ENCODE measurements around the gene LYRM4. TPM values are rescaled to one million over a fixed set of nuclear protein-coding genes. Genes with fewer than 3 reads are reported as not detected.
A peak's percentile ranks its signal among the peaks of the same experiment; 100 is the strongest.

The LYRM4 gene
- total and polyA plus RNA-seq, 2 experiments from 2014 or later, result 51.0 to 62.0 TPM

GRCh38 chr6:5214570-5215052 lies 46.1 kb downstream of the LYRM4 start:
- Mint-ChIP-seq H3K4me1 (peaks cover 21% of the 10 kb centered on the region; the same call in 2 of the 3 replicates), H3K36me3 (ENCODE audit: low read depth) (peaks cover 8% of the 10 kb centered on the region; the same call in 2 of the 3 replicates), H3K4me3 (no peak overlapping the region), H3K9me3 (no peaks in the 10 kb centered on the region), H3K27ac (no peak overlapping the region), H3K27me3 (ENCODE audit: insufficient read depth, low read depth, poor library complexity) (peaks cover 6% of the 10 kb centered on the region)
- ATAC-seq (peak; percentile 99), DNase-seq (ENCODE audit: low spot score) (peak; percentile 71)
- H3K27ac ChIP-seq (ENCODE audit: low read depth), result no peak overlapping the region
- H3K27me3 ChIP-seq (ENCODE audit: insufficient read depth), result no peaks in the 10 kb centered on the region
- H2AFZ ChIP-seq, result no peak overlapping the region
- no peak overlapping the region for H3K4me2 ChIP-seq
- H3K4me1 ChIP-seq (ENCODE audit: insufficient read depth), result no peaks in the 10 kb centered on the region; the same call in 1 of the 2 replicates
- TF ChIP-seq, protein P1, sequence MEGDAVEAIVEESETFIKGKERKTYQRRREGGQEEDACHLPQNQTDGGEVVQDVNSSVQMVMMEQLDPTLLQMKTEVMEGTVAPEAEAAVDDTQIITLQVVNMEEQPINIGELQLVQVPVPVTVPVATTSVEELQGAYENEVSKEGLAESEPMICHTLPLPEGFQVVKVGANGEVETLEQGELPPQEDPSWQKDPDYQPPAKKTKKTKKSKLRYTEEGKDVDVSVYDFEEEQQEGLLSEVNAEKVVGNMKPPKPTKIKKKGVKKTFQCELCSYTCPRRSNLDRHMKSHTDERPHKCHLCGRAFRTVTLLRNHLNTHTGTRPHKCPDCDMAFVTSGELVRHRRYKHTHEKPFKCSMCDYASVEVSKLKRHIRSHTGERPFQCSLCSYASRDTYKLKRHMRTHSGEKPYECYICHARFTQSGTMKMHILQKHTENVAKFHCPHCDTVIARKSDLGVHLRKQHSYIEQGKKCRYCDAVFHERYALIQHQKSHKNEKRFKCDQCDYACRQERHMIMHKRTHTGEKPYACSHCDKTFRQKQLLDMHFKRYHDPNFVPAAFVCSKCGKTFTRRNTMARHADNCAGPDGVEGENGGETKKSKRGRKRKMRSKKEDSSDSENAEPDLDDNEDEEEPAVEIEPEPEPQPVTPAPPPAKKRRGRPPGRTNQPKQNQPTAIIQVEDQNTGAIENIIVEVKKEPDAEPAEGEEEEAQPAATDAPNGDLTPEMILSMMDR (conservative IDR thresholded peaks at IDR 0.05; ENCODE audit: low read depth in 2 of 2), result peak; percentile 88 to 99
- TF ChIP-seq ZNF462 (CRISPR knock-in tag; IDR thresholded peaks at IDR 0.05), result no peak
- no peak overlapping the region for H3K4me3 ChIP-seq
- H3F3A ChIP-seq (replicated peaks; ENCODE audit: low read depth), result no peaks in the 10 kb centered on the region
- H3K9me2 ChIP-seq (ENCODE audit: insufficient read depth), result no peaks in the 10 kb centered on the region
- H3K79me2 ChIP-seq (replicated peaks; ENCODE audit: insufficient read depth), result peaks cover 3% of the 10 kb centered on the region
- no peaks in the 10 kb centered on the region for H3K36me3 ChIP-seq (ENCODE audit: insufficient read depth)
- H4K20me1 ChIP-seq (replicated peaks; ENCODE audit: insufficient read depth), result peaks cover 6% of the 10 kb centered on the region

DNA sequence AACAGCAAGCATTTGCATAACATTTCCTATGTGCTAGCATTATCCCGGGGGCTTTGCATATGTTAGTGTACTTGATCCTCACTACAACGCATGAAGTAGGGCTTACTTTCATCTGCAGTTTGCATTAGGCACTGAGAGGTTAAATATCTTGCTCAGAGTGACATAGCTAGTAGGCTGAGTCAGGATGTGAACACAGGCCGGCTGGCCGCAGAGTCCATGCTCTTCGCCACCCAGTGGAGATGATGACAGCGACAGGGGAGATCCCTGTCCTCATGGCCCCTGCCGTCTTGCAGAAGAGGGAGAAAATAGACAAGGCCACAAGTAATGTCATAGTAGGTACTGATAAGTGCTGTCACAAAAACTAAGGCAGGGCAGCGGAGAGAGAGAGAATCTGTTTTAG lies 46.9 kb downstream of the LYRM4 start:
- no peak overlapping the region for H3K4me2 ChIP-seq
- H3K9me2 ChIP-seq (ENCODE audit: insufficient read depth), result no peaks in the 10 kb centered on the region
- Mint-ChIP-seq H3K27me3 (ENCODE audit: insufficient read depth, low read depth, poor library complexity) (peaks cover 6% of the 10 kb centered on the region), H3K36me3 (ENCODE audit: low read depth) (peaks cover 8% of the 10 kb centered on the region; the same call in 2 of the 3 replicates), H3K4me3 (no peak overlapping the region), H3K9me3 (no peaks in the 10 kb centered on the region), H3K27ac (no peak overlapping the region), H3K4me1 (peaks cover 18% of the 10 kb centered on the region; the same call in 2 of the 3 replicates)
- H2AFZ ChIP-seq, result no peak overlapping the region
- DNase-seq (ENCODE audit: low spot score), result no peak
- H4K20me1 ChIP-seq (replicated peaks; ENCODE audit: insufficient read depth), result peaks cover 6% of the 10 kb centered on the region
- H3K4me3 ChIP-seq, result no peak overlapping the region
- H3F3A ChIP-seq (replicated peaks; ENCODE audit: low read depth), result no peaks in the 10 kb centered on the region
- no peaks in the 10 kb centered on the region for H3K27me3 ChIP-seq (ENCODE audit: insufficient read depth)
- no peaks in the 10 kb centered on the region; the same call in 1 of the 2 replicates for H3K4me1 ChIP-seq (ENCODE audit: insufficient read depth)
- H3K36me3 ChIP-seq (ENCODE audit: insufficient read depth), result no peaks in the 10 kb centered on the region
- H3K27ac ChIP-seq (ENCODE audit: low read depth), result no peak overlapping the region
- H3K79me2 ChIP-seq (replicated peaks; ENCODE audit: insufficient read depth), result no peaks in the 10 kb centered on the region
- ATAC-seq, result peak; percentile 23; the same call in 2 of the 3 replicates
- TF ChIP-seq ZNF114 (CRISPR knock-in tag; IDR thresholded peaks at IDR 0.05) (no peak), NANOG (IDR thresholded peaks at IDR 0.05; ENCODE audit: borderline replicate concordance) (no peak), ETS1 (IDR thresholded peaks at IDR 0.05) (no peak), CREB1 (CRISPR knock-in tag; IDR thresholded peaks at IDR 0.05; ENCODE audit: low read depth) (no peak)
- TF ChIP-seq, protein P2, sequence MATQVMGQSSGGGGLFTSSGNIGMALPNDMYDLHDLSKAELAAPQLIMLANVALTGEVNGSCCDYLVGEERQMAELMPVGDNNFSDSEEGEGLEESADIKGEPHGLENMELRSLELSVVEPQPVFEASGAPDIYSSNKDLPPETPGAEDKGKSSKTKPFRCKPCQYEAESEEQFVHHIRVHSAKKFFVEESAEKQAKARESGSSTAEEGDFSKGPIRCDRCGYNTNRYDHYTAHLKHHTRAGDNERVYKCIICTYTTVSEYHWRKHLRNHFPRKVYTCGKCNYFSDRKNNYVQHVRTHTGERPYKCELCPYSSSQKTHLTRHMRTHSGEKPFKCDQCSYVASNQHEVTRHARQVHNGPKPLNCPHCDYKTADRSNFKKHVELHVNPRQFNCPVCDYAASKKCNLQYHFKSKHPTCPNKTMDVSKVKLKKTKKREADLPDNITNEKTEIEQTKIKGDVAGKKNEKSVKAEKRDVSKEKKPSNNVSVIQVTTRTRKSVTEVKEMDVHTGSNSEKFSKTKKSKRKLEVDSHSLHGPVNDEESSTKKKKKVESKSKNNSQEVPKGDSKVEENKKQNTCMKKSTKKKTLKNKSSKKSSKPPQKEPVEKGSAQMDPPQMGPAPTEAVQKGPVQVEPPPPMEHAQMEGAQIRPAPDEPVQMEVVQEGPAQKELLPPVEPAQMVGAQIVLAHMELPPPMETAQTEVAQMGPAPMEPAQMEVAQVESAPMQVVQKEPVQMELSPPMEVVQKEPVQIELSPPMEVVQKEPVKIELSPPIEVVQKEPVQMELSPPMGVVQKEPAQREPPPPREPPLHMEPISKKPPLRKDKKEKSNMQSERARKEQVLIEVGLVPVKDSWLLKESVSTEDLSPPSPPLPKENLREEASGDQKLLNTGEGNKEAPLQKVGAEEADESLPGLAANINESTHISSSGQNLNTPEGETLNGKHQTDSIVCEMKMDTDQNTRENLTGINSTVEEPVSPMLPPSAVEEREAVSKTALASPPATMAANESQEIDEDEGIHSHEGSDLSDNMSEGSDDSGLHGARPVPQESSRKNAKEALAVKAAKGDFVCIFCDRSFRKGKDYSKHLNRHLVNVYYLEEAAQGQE (IDR thresholded peaks at IDR 0.05; ENCODE audit: unreplicated experiment), result no peak
